ENCODE results near the gene SMYD2.
A peak's percentile ranks its signal among the peaks of the same experiment; 100 is the strongest.

Gene SMYD2

GRCh38 chr1:214362188-214362882 is 81.4 kb downstream of the SMYD2 start:
- FAIRE-seq: no peak
- TF ChIP-seq POU2F2 (IDR thresholded peaks at IDR 0.05; ENCODE audit: low read depth, low read length) (no peak), SPI1 (IDR thresholded peaks at IDR 0.05; ENCODE audit: low read depth, low read length) (0 out of 2 replicates have a peak, but pooled peaks have one; percentile 7)
- no peak for DNase-seq (ENCODE audit: insufficient read length, low spot score)

DNA sequence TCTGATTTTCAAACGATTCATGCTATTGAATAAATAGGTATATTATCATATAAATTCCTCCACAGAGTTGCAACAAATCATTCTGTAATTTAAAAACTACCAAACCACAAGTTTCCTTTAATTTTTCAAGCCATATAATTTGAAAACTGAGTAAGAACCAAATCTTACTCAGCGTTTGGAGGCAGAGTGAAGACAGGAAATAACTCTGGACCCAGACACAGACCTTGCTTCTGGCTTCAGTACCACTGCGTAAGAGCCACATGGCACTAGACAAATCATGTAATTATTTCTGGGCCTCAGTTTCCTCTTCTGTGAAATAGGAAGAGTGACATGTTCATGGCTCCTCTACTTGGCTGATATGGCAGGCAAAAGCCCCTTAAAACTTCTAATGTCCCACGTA is 82.4 kb downstream of the SMYD2 start:
- TF ChIP-seq POU2F2 (IDR thresholded peaks at IDR 0.05; ENCODE audit: low read depth, low read length): no peak
- no peak for TF ChIP-seq SPI1 (IDR thresholded peaks at IDR 0.05; ENCODE audit: low read depth, low read length)
- no peak for TF ChIP-seq POLR2A (IDR thresholded peaks at IDR 0.05; ENCODE audit: low read depth, low read length)
- no peak for TF ChIP-seq POLR2AphosphoS5 (IDR thresholded peaks at IDR 0.05; ENCODE audit: low read depth, low read length)
- TF ChIP-seq PAX5 (IDR thresholded peaks at IDR 0.05; ENCODE audit: insufficient read depth, low read length, severe bottlenecking): no peak
- no peak for TF ChIP-seq TAF1 (IDR thresholded peaks at IDR 0.05; ENCODE audit: low read depth, low read length)
- DNase-seq (ENCODE audit: insufficient read length, low spot score): no peak
- FAIRE-seq: no peak

DNA sequence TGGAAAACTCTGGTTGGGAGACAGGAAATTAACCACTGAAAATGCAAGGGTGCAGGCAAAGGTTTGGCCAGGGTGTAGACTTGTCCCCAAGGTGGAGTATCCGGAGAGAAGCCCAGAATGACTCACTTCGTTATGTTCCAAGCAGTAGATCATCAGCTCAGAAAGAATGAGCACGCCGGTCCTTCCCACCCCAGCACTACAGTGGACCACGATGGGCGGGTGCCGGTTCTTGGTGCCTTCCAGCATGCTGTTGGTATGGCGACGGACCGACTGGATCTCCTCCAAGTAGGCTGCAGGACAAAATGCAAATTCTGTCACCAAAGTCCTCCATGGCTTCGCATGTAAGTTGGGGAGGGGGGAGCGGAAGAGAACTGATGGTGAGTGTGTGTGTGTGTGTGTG is 83.4 kb downstream of the SMYD2 start:
- no peak for TF ChIP-seq PAX5 (IDR thresholded peaks at IDR 0.05; ENCODE audit: insufficient read depth, low read length, severe bottlenecking)
- no peak for TF ChIP-seq POLR2A (IDR thresholded peaks at IDR 0.05; ENCODE audit: low read depth, low read length)
- no peak for TF ChIP-seq SPI1 (IDR thresholded peaks at IDR 0.05; ENCODE audit: low read depth, low read length)
- no peak for TF ChIP-seq POU2F2 (IDR thresholded peaks at IDR 0.05; ENCODE audit: low read depth, low read length)
- TF ChIP-seq TAF1 (IDR thresholded peaks at IDR 0.05; ENCODE audit: low read depth, low read length): no peak
- TF ChIP-seq POLR2AphosphoS5 (IDR thresholded peaks at IDR 0.05; ENCODE audit: low read depth, low read length): no peak
- no peak for DNase-seq (ENCODE audit: insufficient read length, low spot score)
- FAIRE-seq: no peak

DNA sequence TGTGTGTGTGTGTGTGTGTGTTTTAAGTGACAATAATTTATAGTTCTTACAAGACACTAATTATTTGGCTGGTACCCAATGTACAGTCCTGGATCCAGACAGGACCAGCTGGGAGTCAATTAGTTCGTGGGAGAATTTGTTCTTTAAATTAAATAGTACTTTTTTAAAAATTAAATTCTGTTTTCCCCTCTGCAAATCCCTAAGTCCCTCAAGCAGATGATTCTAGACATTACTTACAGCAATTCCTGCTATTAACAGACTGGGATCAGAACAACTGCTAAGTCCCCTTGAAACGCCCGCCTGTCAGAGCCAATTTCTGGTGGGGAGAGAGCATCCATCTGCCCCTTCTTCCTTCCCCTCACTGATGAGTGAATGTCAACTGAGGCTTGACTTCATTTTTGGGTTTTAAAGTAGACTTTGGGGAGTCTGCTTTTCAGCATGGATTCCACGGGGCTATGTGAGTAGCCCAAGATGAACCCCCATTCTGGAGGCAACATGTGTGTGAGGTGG is 83.9 kb downstream of the SMYD2 start:
- FAIRE-seq (no peak), DNase-seq (ENCODE audit: insufficient read length, low spot score) (no peak)
- TF ChIP-seq POLR2AphosphoS5 (IDR thresholded peaks at IDR 0.05; ENCODE audit: low read depth, low read length) (no peak), TAF1 (IDR thresholded peaks at IDR 0.05; ENCODE audit: low read depth, low read length) (no peak), POU2F2 (IDR thresholded peaks at IDR 0.05; ENCODE audit: low read depth, low read length) (no peak)

GRCh38 chr1:214367841-214368240 is 86.9 kb downstream of the SMYD2 start:
- TF ChIP-seq POLR2A (IDR thresholded peaks at IDR 0.05; ENCODE audit: low read depth, low read length) (no peak), POLR2AphosphoS5 (IDR thresholded peaks at IDR 0.05; ENCODE audit: low read depth, low read length) (no peak), SPI1 (IDR thresholded peaks at IDR 0.05; ENCODE audit: low read depth, low read length) (no peak), PAX5 (IDR thresholded peaks at IDR 0.05; ENCODE audit: insufficient read depth, low read length, severe bottlenecking) (no peak), POU2F2 (IDR thresholded peaks at IDR 0.05; ENCODE audit: low read depth, low read length) (no peak), TAF1 (IDR thresholded peaks at IDR 0.05; ENCODE audit: low read depth, low read length) (no peak)
- DNase-seq (ENCODE audit: insufficient read length, low spot score) (no peak), FAIRE-seq (no peak)

- TF ChIP-seq TAF1 (IDR thresholded peaks at IDR 0.05; ENCODE audit: low read depth, low read length) (no peak), PAX5 (IDR thresholded peaks at IDR 0.05; ENCODE audit: insufficient read depth, low read length, severe bottlenecking) (no peak), SPI1 (IDR thresholded peaks at IDR 0.05; ENCODE audit: low read depth, low read length) (no peak), POLR2A (IDR thresholded peaks at IDR 0.05; ENCODE audit: low read depth, low read length) (no peak), POLR2AphosphoS5 (IDR thresholded peaks at IDR 0.05; ENCODE audit: low read depth, low read length) (no peak), POU2F2 (IDR thresholded peaks at IDR 0.05; ENCODE audit: low read depth, low read length) (no peak)
- DNase-seq (ENCODE audit: insufficient read length, low spot score): no peak
- no peak for FAIRE-seq
Measured at GRCh38 chr1:214369364-214369763, 88.4 kb downstream of the SMYD2 start.

DNA sequence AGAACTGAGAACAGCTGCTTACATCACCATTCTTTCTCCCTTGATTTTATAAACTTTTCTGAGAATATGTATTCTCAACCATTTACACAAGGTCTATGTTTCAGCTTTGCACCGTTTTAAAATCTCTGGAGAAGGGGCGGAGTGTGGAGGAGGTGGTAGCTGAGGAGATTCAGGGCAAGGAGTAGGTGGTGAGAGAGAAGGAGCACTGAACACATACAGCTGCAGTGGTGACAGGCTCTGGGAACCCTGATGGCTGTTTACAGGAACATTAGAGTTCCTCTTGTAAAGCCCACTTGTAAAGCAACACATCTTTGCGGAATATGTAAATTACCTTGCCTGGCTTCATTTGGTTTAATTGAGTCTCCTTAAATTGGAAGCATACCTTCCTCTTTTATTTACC is 89.7 kb downstream of the SMYD2 start:
- DNase-seq (ENCODE audit: insufficient read length, low spot score): no peak
- no peak for FAIRE-seq
- no peak for TF ChIP-seq PAX5 (IDR thresholded peaks at IDR 0.05; ENCODE audit: insufficient read depth, low read length, severe bottlenecking)
- TF ChIP-seq POLR2A (IDR thresholded peaks at IDR 0.05; ENCODE audit: low read depth, low read length): no peak
- no peak for TF ChIP-seq POLR2AphosphoS5 (IDR thresholded peaks at IDR 0.05; ENCODE audit: low read depth, low read length)
- TF ChIP-seq TAF1 (IDR thresholded peaks at IDR 0.05; ENCODE audit: low read depth, low read length): no peak
- TF ChIP-seq SPI1 (IDR thresholded peaks at IDR 0.05; ENCODE audit: low read depth, low read length): no peak
- no peak for TF ChIP-seq POU2F2 (IDR thresholded peaks at IDR 0.05; ENCODE audit: low read depth, low read length)

DNA sequence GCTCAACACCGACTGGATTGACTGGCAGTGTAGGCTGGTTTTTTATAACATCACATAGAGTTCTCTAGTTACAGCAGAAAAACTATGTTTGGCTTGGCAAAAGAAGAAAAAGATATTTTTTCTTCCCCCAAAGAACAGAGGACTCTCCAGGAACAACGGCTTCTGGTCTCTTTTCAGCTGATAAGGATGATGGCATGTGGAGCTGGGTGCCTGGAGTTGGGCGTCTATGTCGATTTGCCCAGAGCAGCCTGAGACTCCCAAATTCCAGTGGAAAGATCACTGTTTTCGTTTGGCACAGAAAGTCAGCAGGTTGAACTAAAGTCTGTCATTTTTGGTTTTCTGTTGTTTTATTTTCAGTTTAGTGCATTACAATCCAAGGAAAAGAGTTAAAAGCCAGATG is 91.1 kb downstream of the SMYD2 start:
- TF ChIP-seq SPI1 (IDR thresholded peaks at IDR 0.05; ENCODE audit: low read depth, low read length) (no peak), POU2F2 (IDR thresholded peaks at IDR 0.05; ENCODE audit: low read depth, low read length) (no peak), POLR2A (IDR thresholded peaks at IDR 0.05; ENCODE audit: low read depth, low read length) (no peak), PAX5 (IDR thresholded peaks at IDR 0.05; ENCODE audit: insufficient read depth, low read length, severe bottlenecking) (no peak), POLR2AphosphoS5 (IDR thresholded peaks at IDR 0.05; ENCODE audit: low read depth, low read length) (no peak), TAF1 (IDR thresholded peaks at IDR 0.05; ENCODE audit: low read depth, low read length) (no peak)
- no peak for DNase-seq (ENCODE audit: insufficient read length, low spot score)
- FAIRE-seq: no peak

- TF ChIP-seq TAF1 (IDR thresholded peaks at IDR 0.05; ENCODE audit: low read depth, low read length) (no peak), POLR2AphosphoS5 (IDR thresholded peaks at IDR 0.05; ENCODE audit: low read depth, low read length) (no peak), POLR2A (IDR thresholded peaks at IDR 0.05; ENCODE audit: low read depth, low read length) (no peak), POU2F2 (IDR thresholded peaks at IDR 0.05; ENCODE audit: low read depth, low read length) (no peak), SPI1 (IDR thresholded peaks at IDR 0.05; ENCODE audit: low read depth, low read length) (peak; percentile 79)
- no peak for FAIRE-seq
- DNase-seq (ENCODE audit: insufficient read length, low spot score): no peak
Measured at GRCh38 chr1:214377485-214377884, 96.5 kb downstream of the SMYD2 start.

- DNase-seq (ENCODE audit: insufficient read length, low spot score) (no peak), FAIRE-seq (no peak)
- TF ChIP-seq POLR2AphosphoS5 (IDR thresholded peaks at IDR 0.05; ENCODE audit: low read depth, low read length) (no peak), SPI1 (IDR thresholded peaks at IDR 0.05; ENCODE audit: low read depth, low read length) (no peak), TAF1 (IDR thresholded peaks at IDR 0.05; ENCODE audit: low read depth, low read length) (no peak), POLR2A (IDR thresholded peaks at IDR 0.05; ENCODE audit: low read depth, low read length) (no peak), PAX5 (IDR thresholded peaks at IDR 0.05; ENCODE audit: insufficient read depth, low read length, severe bottlenecking) (no peak), POU2F2 (IDR thresholded peaks at IDR 0.05; ENCODE audit: low read depth, low read length) (no peak)
Measured at GRCh38 chr1:214377886-214378285, 96.9 kb downstream of the SMYD2 start.
